Activated B cell treated with CpG ODN at 0.5 μM for 24 hours (primary cell): ENCODE results near the gene KXD1. TPM values are rescaled to one million over a fixed set of nuclear protein-coding genes. Genes with fewer than 3 reads are reported as not detected.

ENCODE experiments used
- ATAC-seq: fragments of 200-7000 bp; cut with Tn5 transposase; one replicate; pipeline ENCODE4 v1.10.0; 2021; ENCODE audit warnings: low read depth, mild to moderate bottlenecking, moderate library complexity
- CTCF ChIA-PET: fragments of 350-600 bp; sonication (Branson Sonifier 250); formaldehyde crosslinking; loops from one replicate; lab custom pipeline; 2021; ENCODE audit warnings: antibody characterized with exemption; lab: Charles Lee
- POLR2A ChIA-PET: fragments of 350-600 bp; sonication (Branson Sonifier 250); formaldehyde crosslinking; loops from one replicate; lab custom pipeline; 2021; ENCODE audit warnings: antibody characterized with exemption; lab: Charles Lee
- DNase-seq: peaks from one replicate; pipeline ENCODE4 v3.0.0; 2022
- H3K27ac Mint-ChIP-seq: one replicate; pipeline ENCODE4 v1.8.0; 2020; ENCODE audit warnings: mixed read lengths
- H3K27me3 Mint-ChIP-seq: one replicate; pipeline ENCODE4 v1.8.0; 2021; ENCODE audit warnings: mixed read lengths
- H3K36me3 Mint-ChIP-seq: one replicate; pipeline ENCODE4 v1.8.0; 2021; ENCODE audit warnings: low read depth, mixed read lengths
- H3K4me1 Mint-ChIP-seq: one replicate; pipeline ENCODE4 v1.8.0; 2021; ENCODE audit warnings: mixed read lengths
- H3K4me3 Mint-ChIP-seq: one replicate; pipeline ENCODE4 v1.8.0; 2020; ENCODE audit warnings: mild to moderate bottlenecking, mixed read lengths
- H3K9me3 Mint-ChIP-seq: one replicate; pipeline ENCODE4 v1.8.0; 2020; ENCODE audit warnings: mixed read lengths
- intact Hi-C: fragments of 100-400 bp; cut with micrococcal nuclease; formaldehyde crosslinking; loops from one replicate; pipeline ENCODE4 v1.15.1; 2024
- total RNA-seq: library from RNA; stranded (reverse); gene quantifications from 2 replicates; pipeline ENCODE4 v1.2.3, GENCODE V29; 2022
- TF ChIP-seq, protein P1 (sequence below): fragments of 200-600 bp; IDR thresholded peaks from one replicate; pipeline ENCODE4 v1.8.0; 2022; ENCODE audit warnings: antibody characterized with exemption, mild to moderate bottlenecking

The KXD1 gene
- total RNA-seq, 1 donor from 2014 or later = 88.8 TPM

GRCh38 chr19:18603958-18604819, 46.5 kb downstream of the KXD1 start:
- no peaks in the 10 kb centered on the region for H3K9me3 Mint-ChIP-seq
- no peaks in the 10 kb centered on the region for H3K36me3 Mint-ChIP-seq
- H3K27me3 Mint-ChIP-seq = peaks cover 43% of the 10 kb centered on the region
- no peak overlapping the region for H3K27ac Mint-ChIP-seq
- ATAC-seq (no peak), DNase-seq (no peak)
- ChIA-PET POLR2A (no interaction called here), CTCF (interaction anchor here (0.6 to 1.7 kb wide), 3 partner anchors 10 to 243 kb away, joined by 3 to 4 read pairs (median 3); no protein-coding TSS in a partner anchor)
- H3K4me1 Mint-ChIP-seq = peaks cover 18% of the 10 kb centered on the region
- H3K4me3 Mint-ChIP-seq = no peak overlapping the region
- TF ChIP-seq, protein P1, sequence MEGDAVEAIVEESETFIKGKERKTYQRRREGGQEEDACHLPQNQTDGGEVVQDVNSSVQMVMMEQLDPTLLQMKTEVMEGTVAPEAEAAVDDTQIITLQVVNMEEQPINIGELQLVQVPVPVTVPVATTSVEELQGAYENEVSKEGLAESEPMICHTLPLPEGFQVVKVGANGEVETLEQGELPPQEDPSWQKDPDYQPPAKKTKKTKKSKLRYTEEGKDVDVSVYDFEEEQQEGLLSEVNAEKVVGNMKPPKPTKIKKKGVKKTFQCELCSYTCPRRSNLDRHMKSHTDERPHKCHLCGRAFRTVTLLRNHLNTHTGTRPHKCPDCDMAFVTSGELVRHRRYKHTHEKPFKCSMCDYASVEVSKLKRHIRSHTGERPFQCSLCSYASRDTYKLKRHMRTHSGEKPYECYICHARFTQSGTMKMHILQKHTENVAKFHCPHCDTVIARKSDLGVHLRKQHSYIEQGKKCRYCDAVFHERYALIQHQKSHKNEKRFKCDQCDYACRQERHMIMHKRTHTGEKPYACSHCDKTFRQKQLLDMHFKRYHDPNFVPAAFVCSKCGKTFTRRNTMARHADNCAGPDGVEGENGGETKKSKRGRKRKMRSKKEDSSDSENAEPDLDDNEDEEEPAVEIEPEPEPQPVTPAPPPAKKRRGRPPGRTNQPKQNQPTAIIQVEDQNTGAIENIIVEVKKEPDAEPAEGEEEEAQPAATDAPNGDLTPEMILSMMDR = no peak
- intact Hi-C loops = no loop called here

- ChIA-PET CTCF (interaction anchor here (0.6 to 1.0 kb wide), 2 partner anchors 11 to 154 kb away, joined by 3 read pairs; no protein-coding TSS in a partner anchor), POLR2A (interaction anchor here (0.6 kb wide), 1 partner anchor 19 kb away, joined by 4 read pairs; no protein-coding TSS in a partner anchor)
- TF ChIP-seq, protein P1 = no peak
- no peak overlapping the region for H3K27ac Mint-ChIP-seq
- DNase-seq (no peak), ATAC-seq (no peak)
- intact Hi-C loops = no loop called here
- H3K4me1 Mint-ChIP-seq = peaks cover 22% of the 10 kb centered on the region
- H3K4me3 Mint-ChIP-seq = no peak overlapping the region
- peaks cover 48% of the 10 kb centered on the region for H3K27me3 Mint-ChIP-seq
- no peaks in the 10 kb centered on the region for H3K9me3 Mint-ChIP-seq
- H3K36me3 Mint-ChIP-seq = no peaks in the 10 kb centered on the region
These were observed 47.1 kb downstream of the KXD1 start for GRCh38 chr19:18604820-18605159.

DNA sequence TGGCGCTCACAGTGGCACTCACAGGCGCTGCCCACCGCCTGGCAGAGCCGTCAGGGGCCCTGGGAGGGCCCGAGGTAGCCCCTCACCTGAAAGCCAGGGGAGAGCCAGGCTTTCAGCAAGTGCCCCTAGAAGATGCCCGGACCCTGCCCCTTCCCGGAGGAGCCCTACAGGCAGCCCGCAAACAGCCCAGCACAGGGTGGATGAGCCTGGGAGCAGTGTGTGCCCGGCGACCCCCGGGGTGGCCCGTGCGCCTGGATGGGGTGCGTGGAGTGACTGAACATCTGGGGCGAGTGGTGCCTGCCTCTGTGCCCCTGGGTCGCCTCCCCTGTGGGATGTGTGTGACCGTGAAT, 47.5 kb downstream of the KXD1 start:
- DNase-seq = no peak
- H3K27ac Mint-ChIP-seq = no peak overlapping the region
- POLR2A ChIA-PET = interaction anchor here (0.6 kb wide), 1 partner anchor 19 kb away, joined by 4 read pairs; no protein-coding TSS in a partner anchor
- H3K27me3 Mint-ChIP-seq = peaks cover 48% of the 10 kb centered on the region
- TF ChIP-seq, protein P1 = no peak
- H3K9me3 Mint-ChIP-seq = no peaks in the 10 kb centered on the region
- H3K36me3 Mint-ChIP-seq = no peaks in the 10 kb centered on the region
- intact Hi-C loops = no loop called here
- CTCF ChIA-PET = interaction anchor here (1.0 kb wide), 1 partner anchor 11 kb away, joined by 3 read pairs; no protein-coding TSS in a partner anchor
- peak overlapping the region; percentile 52 for H3K4me3 Mint-ChIP-seq
- H3K4me1 Mint-ChIP-seq = peaks cover 22% of the 10 kb centered on the region
- no peak for ATAC-seq

- no peak for DNase-seq
- TF ChIP-seq, protein P1 = no peak
- no peak for ATAC-seq
- CTCF ChIA-PET = no interaction called here
- H3K4me3 Mint-ChIP-seq = peak overlapping the region; percentile 52
- peaks cover 22% of the 10 kb centered on the region for H3K4me1 Mint-ChIP-seq
- peaks cover 51% of the 10 kb centered on the region for H3K27me3 Mint-ChIP-seq
- intact Hi-C loops = no loop called here
- H3K36me3 Mint-ChIP-seq = no peaks in the 10 kb centered on the region
- POLR2A ChIA-PET = interaction anchor here (0.6 kb wide), 1 partner anchor 20 kb away, joined by 4 read pairs; no protein-coding TSS in a partner anchor
- no peak overlapping the region for H3K27ac Mint-ChIP-seq
- no peaks in the 10 kb centered on the region for H3K9me3 Mint-ChIP-seq
These were observed 48.0 kb downstream of the KXD1 start for GRCh38 chr19:18605546-18606280.
